Neural progenitor cell (in vitro differentiated cells): ENCODE measurements around the gene NLRP3.

Source experiments
- EZH2 ChIP-seq: fragments of 200-600 bp; sonication (generic); IDR thresholded peaks from 2 replicates; pipeline ENCODE4 v1.6.1; 2017; ENCODE audit warnings: antibody characterized with exemption, mild to moderate bottlenecking, moderate library complexity
- TF ChIP-seq, protein P1 (sequence below): fragments of 200-600 bp; sonication (generic); IDR thresholded peaks from 2 replicates; pipeline ENCODE4 v1.5.1; 2017; ENCODE audit warnings: antibody characterized with exemption, mild to moderate bottlenecking

GRCh38 chr1:247448107-247448791 is 32.3 kb downstream of the NLRP3 start:
- TF ChIP-seq, protein P1, sequence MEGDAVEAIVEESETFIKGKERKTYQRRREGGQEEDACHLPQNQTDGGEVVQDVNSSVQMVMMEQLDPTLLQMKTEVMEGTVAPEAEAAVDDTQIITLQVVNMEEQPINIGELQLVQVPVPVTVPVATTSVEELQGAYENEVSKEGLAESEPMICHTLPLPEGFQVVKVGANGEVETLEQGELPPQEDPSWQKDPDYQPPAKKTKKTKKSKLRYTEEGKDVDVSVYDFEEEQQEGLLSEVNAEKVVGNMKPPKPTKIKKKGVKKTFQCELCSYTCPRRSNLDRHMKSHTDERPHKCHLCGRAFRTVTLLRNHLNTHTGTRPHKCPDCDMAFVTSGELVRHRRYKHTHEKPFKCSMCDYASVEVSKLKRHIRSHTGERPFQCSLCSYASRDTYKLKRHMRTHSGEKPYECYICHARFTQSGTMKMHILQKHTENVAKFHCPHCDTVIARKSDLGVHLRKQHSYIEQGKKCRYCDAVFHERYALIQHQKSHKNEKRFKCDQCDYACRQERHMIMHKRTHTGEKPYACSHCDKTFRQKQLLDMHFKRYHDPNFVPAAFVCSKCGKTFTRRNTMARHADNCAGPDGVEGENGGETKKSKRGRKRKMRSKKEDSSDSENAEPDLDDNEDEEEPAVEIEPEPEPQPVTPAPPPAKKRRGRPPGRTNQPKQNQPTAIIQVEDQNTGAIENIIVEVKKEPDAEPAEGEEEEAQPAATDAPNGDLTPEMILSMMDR: no peak
- no peak for TF ChIP-seq EZH2
